OCI-LY1 (cell line): ENCODE measurements around the gene ERI2.

ENCODE experiments used
- H2AFZ ChIP-seq: fragments of 200-600 bp; sonication (generic), shearing (Covaris generic); 2 replicates; pipeline ENCODE4 v1.6.0; 2014; ENCODE audit warnings: antibody characterized with exemption, mild to moderate bottlenecking, low read length
- H3F3A ChIP-seq: fragments of 200-600 bp; sonication (generic), shearing (Covaris generic); 2 replicates; pipeline ENCODE4 v1.6.0; 2014; ENCODE audit warnings: mild to moderate bottlenecking, antibody characterized with exemption, low read length, moderate library complexity; ENCODE audit not compliant: insufficient read depth
- H3K27ac ChIP-seq: fragments of 200-600 bp; sonication (generic); 2 replicates; pipeline ENCODE4 v1.5.1; 2014; ENCODE audit warnings: low read length, mixed run types, mild to moderate bottlenecking, low read depth; ENCODE audit not compliant: poor library complexity, severe bottlenecking
- H3K27me3 ChIP-seq: fragments of 200-600 bp; sonication (generic); 2 replicates; pipeline ENCODE4 v1.6.0; 2014; ENCODE audit warnings: antibody characterized with exemption, mild to moderate bottlenecking, low read length, moderate library complexity; ENCODE audit not compliant: insufficient read depth
- H3K36me3 ChIP-seq: fragments of 200-600 bp; sonication (generic); 2 replicates; pipeline ENCODE4 v1.6.1; 2014; ENCODE audit warnings: mild to moderate bottlenecking, antibody characterized with exemption, low read length, moderate library complexity, mixed read lengths; ENCODE audit not compliant: insufficient read depth
- H3K4me1 ChIP-seq: fragments of 200-600 bp; sonication (generic); 2 replicates; pipeline ENCODE4 v1.5.1; 2014; ENCODE audit warnings: mild to moderate bottlenecking, low read length, moderate library complexity; ENCODE audit not compliant: insufficient read depth, severe bottlenecking
- H3K4me2 ChIP-seq: fragments of 200-600 bp; sonication (generic), shearing (Covaris generic); 2 replicates; pipeline ENCODE4 v1.6.1; 2014; ENCODE audit warnings: low read length
- H3K4me3 ChIP-seq: fragments of 200-600 bp; sonication (generic); 2 replicates; pipeline ENCODE4 v1.5.1; 2014; ENCODE audit warnings: low read length, low read depth, mild to moderate bottlenecking, mixed read lengths; ENCODE audit not compliant: poor library complexity, severe bottlenecking
- H3K79me2 ChIP-seq: fragments of 200-600 bp; shearing (Covaris generic); 2 replicates; pipeline ENCODE4 v1.6.1; 2016; ENCODE audit warnings: mixed run types, low read length, mixed read lengths; ENCODE audit not compliant: insufficient read depth
- H3K9ac ChIP-seq: fragments of 200-600 bp; sonication (generic), shearing (Covaris generic); 2 replicates; pipeline ENCODE4 v1.6.1; 2014; ENCODE audit warnings: mild to moderate bottlenecking, low read length, mixed read lengths
- H3K9me2 ChIP-seq: fragments of 200-600 bp; sonication (generic), shearing (Covaris generic); 2 replicates; pipeline ENCODE4 v1.6.1; 2014; ENCODE audit warnings: low read depth, mild to moderate bottlenecking, low read length, mixed read lengths
- H3K9me3 ChIP-seq: fragments of 200-600 bp; shearing (Covaris generic); 2 replicates; pipeline ENCODE4 v1.6.1; 2014; ENCODE audit warnings: low read length, mixed read lengths
- H4K20me1 ChIP-seq: fragments of 200-600 bp; sonication (generic), shearing (Covaris generic); 2 replicates; pipeline ENCODE4 v1.6.0; 2016; ENCODE audit warnings: mild to moderate bottlenecking, low read length; ENCODE audit not compliant: insufficient read depth
- CTCF ChIP-seq: fragments of 200-600 bp; sonication (generic), shearing (Covaris generic); IDR thresholded peaks from 2 replicates; pipeline ENCODE4 v1.5.1; 2017; ENCODE audit warnings: mild to moderate bottlenecking, antibody characterized with exemption, low read length, moderate library complexity, mixed read lengths
- EZH2 ChIP-seq: fragments of 200-600 bp; sonication (generic), shearing (Covaris generic); IDR thresholded peaks from 2 replicates; pipeline ENCODE4 v1.8.0; 2017; ENCODE audit warnings: borderline replicate concordance, mixed run types, mild to moderate bottlenecking, antibody characterized with exemption, low read length, moderate library complexity, mixed read lengths

Gene ERI2

GRCh38 chr16:20846030-20846429 is 39.8 kb upstream of the ERI2 start:
- Histone ChIP-seq H4K20me1 (no peaks in the 10 kb centered on the region), H3K9ac (no peak overlapping the region), H2AFZ (no peak overlapping the region), H3K4me1 (no peaks in the 10 kb centered on the region), H3K36me3 (peaks cover 34% of the 10 kb centered on the region; the same call in 1 of the 2 replicates), H3K9me3 (no peaks in the 10 kb centered on the region), H3K27me3 (no peaks in the 10 kb centered on the region), H3F3A (no peaks in the 10 kb centered on the region), H3K4me2 (no peak overlapping the region), H3K27ac (no peak overlapping the region), H3K79me2 (no peaks in the 10 kb centered on the region), H3K4me3 (no peak overlapping the region), H3K9me2 (no peaks in the 10 kb centered on the region)
- TF ChIP-seq EZH2 (no peak), CTCF (no peak)

GRCh38 chr16:20844588-20844987 is 38.3 kb upstream of the ERI2 start:
- H3K36me3 ChIP-seq = peaks cover 44% of the 10 kb centered on the region; the same call in 1 of the 2 replicates
- no peaks in the 10 kb centered on the region for H3K9me2 ChIP-seq
- H4K20me1 ChIP-seq = no peaks in the 10 kb centered on the region
- no peak overlapping the region for H3K27ac ChIP-seq
- no peaks in the 10 kb centered on the region for H3K9me3 ChIP-seq
- no peak for TF ChIP-seq EZH2
- TF ChIP-seq CTCF = no peak
- H2AFZ ChIP-seq = no peak overlapping the region
- no peaks in the 10 kb centered on the region for H3F3A ChIP-seq
- no peak overlapping the region for H3K4me2 ChIP-seq
- H3K9ac ChIP-seq = no peak overlapping the region
- H3K79me2 ChIP-seq = no peaks in the 10 kb centered on the region
- H3K27me3 ChIP-seq = no peaks in the 10 kb centered on the region
- no peak overlapping the region for H3K4me3 ChIP-seq
- no peaks in the 10 kb centered on the region for H3K4me1 ChIP-seq

- Histone ChIP-seq H4K20me1 (no peaks in the 10 kb centered on the region), H3K9ac (no peak overlapping the region), H3K9me3 (no peaks in the 10 kb centered on the region), H3K9me2 (no peaks in the 10 kb centered on the region), H2AFZ (no peak overlapping the region), H3K4me2 (no peak overlapping the region), H3K4me3 (no peak overlapping the region), H3F3A (no peaks in the 10 kb centered on the region), H3K4me1 (no peaks in the 10 kb centered on the region), H3K36me3 (peaks cover 44% of the 10 kb centered on the region; the same call in 1 of the 2 replicates), H3K79me2 (no peaks in the 10 kb centered on the region), H3K27me3 (no peaks in the 10 kb centered on the region), H3K27ac (no peak overlapping the region)
- TF ChIP-seq CTCF (no peak), EZH2 (no peak)
Observed at GRCh38 chr16:20844054-20844453, 37.8 kb upstream of the ERI2 start.
